ENCODE data around the gene FICD.

GRCh38 chr12:108559007-108559655, 44.1 kb downstream of the FICD start:
- TF ChIP-seq, protein P1, sequence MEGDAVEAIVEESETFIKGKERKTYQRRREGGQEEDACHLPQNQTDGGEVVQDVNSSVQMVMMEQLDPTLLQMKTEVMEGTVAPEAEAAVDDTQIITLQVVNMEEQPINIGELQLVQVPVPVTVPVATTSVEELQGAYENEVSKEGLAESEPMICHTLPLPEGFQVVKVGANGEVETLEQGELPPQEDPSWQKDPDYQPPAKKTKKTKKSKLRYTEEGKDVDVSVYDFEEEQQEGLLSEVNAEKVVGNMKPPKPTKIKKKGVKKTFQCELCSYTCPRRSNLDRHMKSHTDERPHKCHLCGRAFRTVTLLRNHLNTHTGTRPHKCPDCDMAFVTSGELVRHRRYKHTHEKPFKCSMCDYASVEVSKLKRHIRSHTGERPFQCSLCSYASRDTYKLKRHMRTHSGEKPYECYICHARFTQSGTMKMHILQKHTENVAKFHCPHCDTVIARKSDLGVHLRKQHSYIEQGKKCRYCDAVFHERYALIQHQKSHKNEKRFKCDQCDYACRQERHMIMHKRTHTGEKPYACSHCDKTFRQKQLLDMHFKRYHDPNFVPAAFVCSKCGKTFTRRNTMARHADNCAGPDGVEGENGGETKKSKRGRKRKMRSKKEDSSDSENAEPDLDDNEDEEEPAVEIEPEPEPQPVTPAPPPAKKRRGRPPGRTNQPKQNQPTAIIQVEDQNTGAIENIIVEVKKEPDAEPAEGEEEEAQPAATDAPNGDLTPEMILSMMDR (IDR thresholded peaks at IDR 0.05): no peak
- no peak for TF ChIP-seq POLR2A (IDR thresholded peaks at IDR 0.05)
